HCT116 (cell line): ENCODE results near the gene ZBTB12. TPM values are rescaled to one million over a fixed set of nuclear protein-coding genes. Genes with fewer than 3 reads are reported as not detected.

Experiments used
- ATAC-seq: fragments of 200-7000 bp; cut with Tn5 transposase; 2 replicates; pipeline ENCODE4 v1.9.1; 2020; ENCODE audit warnings: mild to moderate bottlenecking, moderate library complexity
- BruUV-seq: library from RNA; stranded (reverse); fragments of 400-500 nt; replicated peaks from 2 replicates; lab custom pipeline; 2021; lab: Mats Ljungman, UMichigan
- CTCF ChIA-PET: fragments of 300-600 bp; sonication (Branson Sonifier 250); formaldehyde crosslinking; loops from one replicate; lab custom pipeline; 2021; ENCODE audit warnings: antibody characterized with exemption; lab: Charles Lee
- POLR2A ChIA-PET: fragments of 300-600, 350-600 bp; sonication (Branson Sonifier 250); formaldehyde crosslinking; loops from one replicate; lab custom pipeline; 2021; ENCODE audit warnings: antibody characterized with exemption; lab: Charles Lee
- RAD21 ChIA-PET, 2 experiments: fragments of 300-600 bp; sonication (Branson Sonifier 250); formaldehyde crosslinking; loops; one replicate each; lab custom pipeline; 2023; ENCODE audit warnings: low total read pairs in 2 of 2; ENCODE audit not compliant: uncharacterized antibody in 2 of 2, unreplicated experiment in 2 of 2, low non-redundant PET in 1 of 2; lab: Charles Lee
- DNase-seq: peaks from one replicate; pipeline ENCODE4 v3.0.0-alpha.2; 2010; ENCODE audit warnings: low read depth, low spot score
- H2AFZ ChIP-seq: fragments of 200-600 bp; shearing (Covaris generic), sonication (generic); 2 replicates; pipeline ENCODE4 v1.6.1; 2017; ENCODE audit warnings: low read depth, mixed run types, mixed read lengths, antibody characterized with exemption, low read length; ENCODE audit not compliant: poor library complexity, severe bottlenecking
- H3K27ac ChIP-seq: 2 replicates; pipeline ENCODE4 v1.5.1; 2012; ENCODE audit warnings: low read depth, low read length
- H3K27me3 ChIP-seq: fragments of 200-600 bp; sonication (generic); 2 replicates; pipeline ENCODE4 v1.6.1; 2016; ENCODE audit warnings: mixed run types, low read length, mixed read lengths; ENCODE audit not compliant: insufficient read depth
- H3K36me3 ChIP-seq, 2 experiments: fragments of 200-500 bp in 1 of 2; fragments of 200-600 bp in 1 of 2; sonication (Bioruptor generic) in 1 of 2; sonication (generic) in 1 of 2; 2 replicates each; pipeline versions ENCODE4 v1.5.1 to v1.6.1; 2014 to 2016; ENCODE audit warnings: low read length in 2 of 2, inconsistent platforms in 1 of 2, mixed read lengths in 1 of 2, mixed run types in 1 of 2; ENCODE audit not compliant: insufficient read depth in 2 of 2, control insufficient read depth in 1 of 2
- H3K4me1 ChIP-seq, 2 experiments: fragments of 200-600 bp in 1 of 2; sonication (generic) in 1 of 2; 2 replicates each; pipeline versions ENCODE4 v1.5.1 to v1.6.1; 2012 to 2017; ENCODE audit warnings: low read length in 2 of 2, inconsistent platforms in 1 of 2, mild to moderate bottlenecking in 1 of 2, mixed read lengths in 1 of 2, mixed run types in 1 of 2, moderate library complexity in 1 of 2; ENCODE audit not compliant: insufficient read depth in 2 of 2, control insufficient read depth in 1 of 2
- H3K4me2 ChIP-seq: fragments of 200-600 bp; sonication (generic); 2 replicates; pipeline ENCODE4 v1.6.1; 2017; ENCODE audit warnings: mixed run types, low read length, mixed read lengths
- H3K4me3 ChIP-seq, 2 experiments: fragments of 200-600 bp in 1 of 2; sonication (generic) in 1 of 2; replicated peaks in 1 of 2; 2 replicates each; pipeline ENCODE4 v1.5.1; 2011 to 2016; ENCODE audit warnings: low read length in 2 of 2, control low read depth in 1 of 2, low read depth in 1 of 2, mild to moderate bottlenecking in 1 of 2, mixed read lengths in 1 of 2, mixed run types in 1 of 2
- H3K79me2 ChIP-seq: fragments of 200-600 bp; sonication (generic); 2 replicates; pipeline ENCODE4 v1.6.1; 2017; ENCODE audit warnings: mild to moderate bottlenecking, mixed run types, low read length, moderate library complexity, mixed read lengths; ENCODE audit not compliant: insufficient read depth
- H3K9ac ChIP-seq: fragments of 200-600 bp; sonication (generic); 2 replicates; pipeline ENCODE4 v1.6.1; 2016; ENCODE audit warnings: low read length, mixed read lengths
- H3K9me2 ChIP-seq: fragments of 200-600 bp; sonication (generic), shearing (Covaris generic); 2 replicates; pipeline ENCODE4 v1.6.1; 2017; ENCODE audit warnings: mixed run types, mild to moderate bottlenecking, moderate library complexity; ENCODE audit not compliant: insufficient read depth
- H3K9me3 ChIP-seq, 2 experiments: fragments of 200-500 bp in 1 of 2; fragments of 200-600 bp in 1 of 2; sonication (Bioruptor generic) in 1 of 2; sonication (generic) in 1 of 2; 2 replicates each; pipeline ENCODE4 v1.6.1; 2014 to 2017; ENCODE audit warnings: low read length in 2 of 2, mixed read lengths in 2 of 2, inconsistent platforms in 1 of 2, low read depth in 1 of 2, mild to moderate bottlenecking in 1 of 2, mixed run types in 1 of 2, moderate library complexity in 1 of 2; ENCODE audit not compliant: control insufficient read depth in 1 of 2, insufficient read depth in 1 of 2
- H4K20me1 ChIP-seq: fragments of 200-600 bp; sonication (generic), shearing (Covaris generic); 2 replicates; pipeline ENCODE4 v1.6.1; 2017; ENCODE audit warnings: mixed run types, mild to moderate bottlenecking, moderate library complexity; ENCODE audit not compliant: insufficient read depth
- ATF3 ChIP-seq: IDR thresholded peaks from 2 replicates; pipeline ENCODE4 v1.6.1; 2012
- intact Hi-C: fragments of 100-400 bp; cut with micrococcal nuclease; formaldehyde crosslinking; loops from 2 replicates; pipeline ENCODE4 v1.10.0; 2022
- total RNA-seq: library from RNA; stranded (reverse); gene quantifications from one replicate; pipeline ENCODE4 v1.2.1, GENCODE V29; 2021; ENCODE audit not compliant: unreplicated experiment

ZBTB12 gene
- total RNA-seq, 1 experiment from 2014 or later, result 10.3 TPM

GRCh38 chr6:31850765-31851484 is 51.0 kb downstream of the ZBTB12 start:
- Histone ChIP-seq H3K4me3 (no peak overlapping the region), H3K9ac (no peak overlapping the region), H3K36me3 (no peaks in the 10 kb centered on the region), H3K79me2 (no peaks in the 10 kb centered on the region), H3K4me2 (no peak overlapping the region), H2AFZ (no peak overlapping the region), H3K9me2 (no peaks in the 10 kb centered on the region), H3K27ac (no peak overlapping the region), H4K20me1 (no peaks in the 10 kb centered on the region), H3K27me3 (no peaks in the 10 kb centered on the region), H3K9me3 (no peaks in the 10 kb centered on the region), H3K4me1 (peaks cover 0 to 14% of the 10 kb centered on the region in 2 experiments; a peak in 2 of 4 replicates)
- intact Hi-C loops, result no loop called here
- ATAC-seq, result no peak
- DNase-seq, result no peak
- ChIA-PET RAD21 (no interaction called here), CTCF (no interaction called here), POLR2A (interaction anchor here (0.7 kb wide), 1 partner anchor 17 kb away, joined by 3 read pairs; no protein-coding TSS in a partner anchor)
- TF ChIP-seq ATF3, result no peak
- BruUV-seq, result no TSS peak

Other genes starting within 250 kb of the ZBTB12 start
- 368 TPM for gene BAG6, start 249.4 kb downstream of the ZBTB12 start, total RNA-seq
- gene APOM, start 246.2 kb downstream of the ZBTB12 start, total RNA-seq, result 2.2 TPM
- 13.4 TPM for gene C6orf47, start 241.3 kb downstream of the ZBTB12 start, total RNA-seq
- 14.8 TPM for gene GPANK1, start 237.1 kb downstream of the ZBTB12 start, total RNA-seq
- gene CSNK2B, start 236.0 kb downstream of the ZBTB12 start, total RNA-seq, result 210 TPM
- gene LY6G5B, start 232.1 kb downstream of the ZBTB12 start, total RNA-seq, result 15.4 TPM
- gene LY6G5C, start 221.0 kb downstream of the ZBTB12 start, total RNA-seq, result 1.7 TPM
- 32.4 TPM for gene ABHD16A, start 198.8 kb downstream of the ZBTB12 start, total RNA-seq
- gene LY6G6F, start 195.2 kb downstream of the ZBTB12 start, total RNA-seq, result not detected
- not detected for gene LY6G6D, start 186.7 kb downstream of the ZBTB12 start, total RNA-seq
- 0.54 TPM for gene LY6G6C, start 180.3 kb downstream of the ZBTB12 start, total RNA-seq
- 0.42 TPM for gene MPIG6B, start 178.7 kb downstream of the ZBTB12 start, total RNA-seq
- 43.4 TPM for gene DDAH2, start 172.8 kb downstream of the ZBTB12 start, total RNA-seq
- 432 TPM for gene CLIC1, start 165.6 kb downstream of the ZBTB12 start, total RNA-seq
- 90.4 TPM for gene MSH5, start 162.1 kb downstream of the ZBTB12 start, total RNA-seq
- gene SAPCD1, start 139.4 kb downstream of the ZBTB12 start, total RNA-seq, result 18.2 TPM
- gene VWA7, start 124.8 kb downstream of the ZBTB12 start, total RNA-seq, result 14.6 TPM
- 254 TPM for gene VARS1, start 106.3 kb downstream of the ZBTB12 start, total RNA-seq
- gene LSM2, start 95.1 kb downstream of the ZBTB12 start, total RNA-seq, result 89.7 TPM
- gene HSPA1L, start 86.8 kb downstream of the ZBTB12 start, total RNA-seq, result 0.12 TPM
- 5.0 TPM for gene HSPA1A, start 86.5 kb downstream of the ZBTB12 start, total RNA-seq
- 214 TPM for gene HSPA1B, start 74.3 kb downstream of the ZBTB12 start, total RNA-seq
- gene NEU1, start 39.3 kb downstream of the ZBTB12 start, total RNA-seq, result 15.1 TPM
- 0.74 TPM for gene SLC44A4, start 23.1 kb downstream of the ZBTB12 start, total RNA-seq
- 84.0 TPM for gene EHMT2, start 4.4 kb downstream of the ZBTB12 start, total RNA-seq
- gene C2, start 25.6 kb upstream of the ZBTB12 start, total RNA-seq, result 3.1 TPM
- 1.5 TPM for gene CFB, start 44.0 kb upstream of the ZBTB12 start, total RNA-seq
- gene NELFE, start 56.9 kb upstream of the ZBTB12 start, total RNA-seq, result 68.3 TPM
- 68.0 TPM for gene SKIC2, start 57.1 kb upstream of the ZBTB12 start, total RNA-seq
- gene DXO, start 70.1 kb upstream of the ZBTB12 start, total RNA-seq, result 16.4 TPM
- gene C4A, start 80.0 kb upstream of the ZBTB12 start, total RNA-seq, result 5.1 TPM
- gene C4B, start 112.7 kb upstream of the ZBTB12 start, total RNA-seq, result 6.3 TPM
- 1.4 TPM for gene CYP21A2, start 136.3 kb upstream of the ZBTB12 start, total RNA-seq
- gene TNXB, start 207.3 kb upstream of the ZBTB12 start, total RNA-seq, result 8.5 TPM
- gene ATF6B, start 226.2 kb upstream of the ZBTB12 start, total RNA-seq, result 63.9 TPM
- 11.2 TPM for gene FKBPL, start 228.2 kb upstream of the ZBTB12 start, total RNA-seq
- gene PRRT1, start 249.9 kb upstream of the ZBTB12 start, total RNA-seq, result 6.1 TPM